GM21717 (cell line): ENCODE results near the gene TTC3.
"Not testable (repeated sequence)": the region's sequence is repeated elsewhere in the genome, so short reads cannot be mapped to it uniquely, and the experiment has no call there.

Experiments
- ATAC-seq: cut with Tn5 transposase; IDR thresholded peaks from one replicate; pipeline ENCODE4 v1.9.1; 2021; ENCODE audit warnings: mild to moderate bottlenecking, moderate library complexity; ENCODE audit not compliant: unreplicated experiment

The TTC3 gene

DNA sequence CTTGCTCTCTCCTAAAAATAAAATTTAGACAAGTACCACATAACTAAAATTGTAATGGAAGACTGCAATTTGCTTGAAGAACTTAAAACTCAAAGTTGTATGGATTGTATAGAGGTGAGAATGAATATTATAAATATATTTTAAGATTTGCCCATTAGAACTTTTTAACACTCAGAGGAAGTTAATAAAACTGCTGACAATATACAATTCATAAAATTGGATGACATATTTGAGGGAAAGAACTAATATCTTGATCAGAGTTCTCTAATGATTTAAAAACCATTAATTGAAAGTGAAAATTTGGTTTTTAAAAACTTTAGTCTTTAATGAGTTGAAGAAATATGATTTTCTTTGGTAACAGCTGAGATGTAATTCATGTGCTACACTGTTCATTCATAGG, 20.9 kb downstream of the TTC3 start:
- ATAC-seq = no peak

DNA sequence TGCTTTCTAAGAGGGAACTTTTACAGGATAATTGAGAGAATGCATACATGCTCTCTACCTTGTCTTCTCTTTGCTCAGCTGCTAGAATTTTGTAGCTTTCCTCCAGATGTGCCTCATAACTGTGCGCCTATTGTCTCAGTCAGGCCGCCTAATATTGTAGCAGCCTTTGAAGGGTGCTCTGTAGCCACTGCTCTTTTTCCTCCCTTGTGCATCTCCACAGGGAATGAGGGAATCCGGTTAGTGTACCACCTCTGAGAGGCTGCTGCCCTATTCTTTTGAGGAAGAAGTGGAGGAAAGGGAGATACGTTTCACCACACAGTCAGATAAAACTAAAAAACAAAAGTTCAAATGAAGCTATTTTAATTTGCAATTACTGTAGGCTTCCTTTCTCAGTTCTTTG, 22.8 kb downstream of the TTC3 start:
- ATAC-seq = no peak

DNA sequence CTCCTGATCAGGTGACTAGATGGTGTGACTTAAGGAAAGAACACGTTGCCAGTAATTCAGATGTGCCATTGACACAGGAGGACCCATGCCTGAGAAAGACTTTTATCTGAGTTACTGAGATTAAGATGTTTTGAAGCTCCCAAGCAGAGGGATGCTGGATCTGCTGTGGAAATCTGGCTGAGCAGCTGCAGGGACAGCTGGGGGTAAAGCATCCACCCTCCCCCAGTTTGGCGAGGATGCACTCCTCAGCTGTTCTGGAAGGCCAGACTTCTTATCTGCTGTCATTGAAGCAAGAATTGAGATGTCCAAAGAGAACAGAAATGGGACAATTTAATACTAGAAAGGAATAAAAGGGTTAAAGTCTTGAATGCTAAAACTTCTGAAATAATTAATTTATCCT, 25.7 kb downstream of the TTC3 start:
- ATAC-seq = no peak

- no peak for ATAC-seq
Measured at GRCh38 chr21:37100316-37100715, 27.3 kb downstream of the TTC3 start.

DNA sequence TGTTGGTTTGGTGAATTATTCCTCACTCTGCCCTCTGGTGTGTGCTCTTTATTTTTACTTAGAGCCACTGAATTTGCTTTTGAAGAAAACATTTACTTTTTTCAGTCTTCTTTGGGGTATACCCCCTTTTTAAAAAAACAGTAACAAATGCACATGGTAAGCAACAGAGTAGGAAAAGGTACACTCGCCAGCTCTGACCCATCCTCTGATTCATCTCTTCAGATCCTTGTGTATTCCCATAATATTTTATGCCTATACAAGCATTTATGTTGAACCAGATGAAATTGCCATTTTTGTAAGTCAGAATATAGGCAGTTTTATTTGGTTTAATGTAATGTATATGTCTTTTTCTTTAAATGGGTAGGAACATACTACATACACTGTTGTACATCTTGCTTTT, 28.3 kb downstream of the TTC3 start:
- ATAC-seq = no peak

DNA sequence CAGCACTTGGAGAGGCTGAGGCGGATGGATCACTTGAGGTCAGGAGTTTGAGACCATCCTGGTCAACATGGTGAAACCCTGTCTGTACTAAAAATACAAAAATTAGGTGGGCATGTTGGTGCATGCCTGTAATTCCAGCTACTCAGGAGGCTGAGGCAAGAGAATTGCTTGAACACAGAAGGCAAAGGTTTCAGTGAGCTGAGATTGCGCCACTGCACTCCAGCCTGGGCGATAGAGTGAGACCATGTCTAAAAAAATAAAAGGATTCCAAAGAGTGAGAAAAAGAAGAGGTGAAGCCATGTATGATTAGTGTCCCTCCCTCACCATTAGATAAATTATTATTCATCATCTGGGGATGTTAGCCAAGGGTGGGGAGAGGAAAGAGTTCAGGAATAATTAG, 29.7 kb downstream of the TTC3 start:
- not testable (repeated sequence) for ATAC-seq

DNA sequence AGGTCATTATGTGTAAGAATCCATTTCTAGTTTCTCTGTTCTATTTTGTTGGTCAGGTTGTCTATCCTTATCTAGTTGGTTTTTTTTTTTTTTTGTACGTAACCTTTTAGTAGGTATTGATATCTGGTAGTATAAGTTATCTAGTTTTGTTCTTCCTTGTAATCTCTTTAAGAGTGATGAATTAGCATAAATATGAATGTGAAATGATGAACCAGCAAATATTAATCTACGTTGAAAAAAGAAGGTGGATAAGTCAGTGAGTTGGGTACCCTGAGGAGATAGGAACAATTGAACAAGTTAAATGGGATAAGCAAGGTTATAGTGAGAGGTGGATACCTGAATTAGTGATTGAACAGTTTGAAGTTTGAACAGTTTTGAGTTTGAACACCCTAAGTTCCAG, 33.9 kb downstream of the TTC3 start:
- ATAC-seq = no peak

DNA sequence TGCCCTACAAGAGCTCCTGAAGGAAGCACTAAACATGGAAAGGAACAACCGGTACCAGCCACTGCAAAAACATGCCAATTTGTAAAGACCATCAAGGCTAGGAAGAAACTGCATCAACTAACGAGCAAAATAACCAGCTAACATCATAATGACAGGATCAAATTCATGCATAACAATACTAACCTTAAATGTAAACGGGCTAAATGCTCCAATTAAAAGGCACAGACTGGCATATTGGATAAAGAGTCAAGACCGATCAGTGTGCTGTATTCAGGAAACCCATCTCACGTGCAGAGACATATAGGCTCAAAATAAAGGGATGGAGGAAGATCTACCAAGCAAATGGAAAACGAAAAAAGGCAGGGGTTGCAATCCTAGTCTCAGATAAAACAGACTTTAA, 38.0 kb downstream of the TTC3 start:
- ATAC-seq = not testable (repeated sequence)

GRCh38 chr21:37114301-37114700, 41.2 kb downstream of the TTC3 start:
- not testable (repeated sequence) for ATAC-seq

- not testable (repeated sequence) for ATAC-seq
Measured at GRCh38 chr21:37116459-37116858, 43.4 kb downstream of the TTC3 start.

DNA sequence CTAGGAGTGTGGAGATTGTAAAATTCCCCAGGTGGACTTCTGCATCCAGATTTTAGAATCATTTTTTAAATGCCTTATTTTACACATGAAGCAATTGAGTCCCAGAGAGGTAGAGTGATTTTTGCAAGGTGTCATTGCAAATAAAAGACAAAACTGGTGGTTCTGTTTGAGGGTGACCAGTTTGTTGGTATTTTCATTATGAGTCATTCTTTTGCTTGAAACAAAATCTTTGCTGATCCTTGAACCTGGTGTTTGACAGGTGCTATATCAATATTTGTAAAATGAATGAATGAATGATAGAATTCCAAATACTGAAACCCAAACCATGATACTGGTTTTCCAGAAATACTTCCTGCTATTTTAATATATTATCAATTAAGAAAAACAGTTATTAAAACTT, 44.1 kb downstream of the TTC3 start:
- no peak for ATAC-seq

DNA sequence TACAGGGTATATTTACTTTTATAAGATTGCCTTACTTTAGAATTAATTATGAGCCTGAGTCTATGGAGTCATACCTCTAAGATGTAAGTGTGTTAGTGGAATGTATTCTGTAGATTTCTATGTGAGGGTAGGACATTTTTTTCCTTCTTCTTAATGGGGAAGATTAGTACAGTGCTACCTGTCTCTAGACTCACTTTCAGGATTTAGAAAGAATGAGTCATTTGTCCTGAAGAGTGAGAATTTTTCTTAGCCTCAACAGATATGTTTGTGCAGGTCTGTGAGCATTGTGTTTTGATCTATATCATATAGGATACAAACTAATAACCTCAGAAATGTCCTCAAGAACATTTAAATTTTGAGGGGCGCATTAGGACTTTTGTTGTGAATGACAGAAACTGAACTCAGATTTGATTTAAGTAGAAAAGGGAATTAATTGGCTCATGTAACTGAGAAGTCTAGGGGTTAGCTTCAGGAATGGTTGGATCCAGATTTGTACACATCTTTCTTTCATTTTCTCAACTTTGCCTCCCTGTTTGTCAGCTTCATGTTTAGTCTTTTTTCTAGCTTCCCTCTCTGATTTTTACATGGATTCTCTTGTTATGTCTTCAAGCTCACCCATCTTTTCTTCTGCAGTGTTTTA, 45.3 kb downstream of the TTC3 start:
- ATAC-seq = no peak

GRCh38 chr21:37119421-37120218, 46.6 kb downstream of the TTC3 start:
- no peak for ATAC-seq

- no peak for ATAC-seq
Measured at GRCh38 chr21:37128076-37128475, 55.0 kb downstream of the TTC3 start.

DNA sequence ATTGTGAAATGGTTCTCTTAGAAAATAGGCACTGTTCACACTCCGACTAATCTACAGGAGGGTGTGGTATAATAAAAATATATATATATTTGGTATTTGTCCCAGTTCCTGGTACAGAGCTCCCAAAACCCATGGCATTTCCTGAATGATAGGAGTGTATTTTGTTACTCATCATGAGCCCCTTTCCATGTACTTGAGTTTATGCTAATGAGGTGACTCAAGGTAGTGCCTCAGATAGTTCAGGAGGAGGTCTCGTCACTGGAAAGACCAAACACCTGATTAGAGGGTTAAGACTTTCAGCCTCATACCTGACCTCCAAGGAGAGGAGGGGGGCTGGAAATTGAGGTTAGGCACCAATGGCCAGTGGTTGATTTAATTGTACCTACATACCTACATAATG, 57.9 kb downstream of the TTC3 start:
- ATAC-seq = no peak

DNA sequence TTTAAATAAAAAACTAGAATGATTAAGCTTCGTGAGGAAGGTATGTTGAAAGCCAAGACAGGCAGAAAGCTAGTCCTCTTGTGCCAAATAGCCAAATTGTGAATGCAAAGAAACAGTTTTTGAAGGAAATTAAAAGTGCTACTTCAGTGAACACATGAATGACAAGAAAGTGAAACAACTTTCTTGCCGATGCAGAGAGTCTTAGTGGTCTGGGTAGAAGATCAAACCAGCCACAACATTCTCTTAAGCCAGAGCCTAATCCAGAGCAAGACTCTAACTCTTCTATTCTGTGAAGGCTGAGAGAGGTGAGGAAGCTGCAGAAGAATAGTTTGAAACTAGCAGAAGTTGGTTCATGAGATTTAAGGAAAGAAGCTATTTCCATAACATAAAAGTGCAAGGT, 63.2 kb downstream of the TTC3 start:
- ATAC-seq = no peak

DNA sequence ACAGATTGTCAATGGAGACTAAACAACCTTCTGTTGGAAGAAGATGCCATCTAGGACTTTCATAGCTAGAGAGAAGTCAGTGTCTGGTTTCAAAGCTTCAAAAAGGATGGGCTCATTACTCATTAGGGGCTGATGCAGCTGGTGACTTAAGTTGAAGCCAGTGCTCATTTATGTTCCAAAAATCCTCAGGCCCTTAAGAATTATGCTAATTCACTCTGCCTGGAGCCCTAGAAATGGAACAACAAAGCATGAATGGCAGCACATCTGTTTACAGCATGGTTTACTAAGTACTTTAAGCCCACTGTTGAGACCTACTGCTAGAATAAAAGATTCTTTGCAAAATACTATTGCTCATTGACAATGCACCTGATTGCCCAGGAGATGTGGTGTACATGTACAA, 63.7 kb downstream of the TTC3 start:
- no peak for ATAC-seq

DNA sequence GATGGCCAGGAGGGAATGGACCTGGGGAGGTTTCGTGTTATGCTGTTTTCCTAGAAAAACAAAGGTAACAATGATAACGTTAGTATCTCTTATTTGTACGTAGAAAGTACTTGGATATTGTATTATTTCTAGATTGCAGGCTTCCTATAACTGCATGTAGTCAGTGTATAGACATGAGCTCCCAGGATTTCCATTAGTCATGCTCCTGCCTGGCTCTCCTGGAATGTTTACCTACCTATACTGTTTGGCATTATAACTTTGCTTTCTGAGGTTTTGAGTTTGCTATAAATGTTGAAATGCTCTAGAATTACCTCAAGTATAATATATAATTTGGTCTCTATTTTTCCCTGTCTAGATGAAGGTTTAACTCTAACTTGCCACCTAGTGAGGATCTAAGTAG, 66.1 kb downstream of the TTC3 start:
- ATAC-seq = no peak

- ATAC-seq = no peak
Measured at GRCh38 chr21:37139902-37140301, 66.8 kb downstream of the TTC3 start.

GRCh38 chr21:37143392-37143791, 70.3 kb downstream of the TTC3 start:
- not testable (repeated sequence) for ATAC-seq

- ATAC-seq = no peak
Measured at GRCh38 chr21:37145635-37146111, 72.6 kb downstream of the TTC3 start.
